Hepatocyte (in vitro differentiated cells): ENCODE results near the gene VPS36. TPM values are rescaled to one million over a fixed set of nuclear protein-coding genes. Genes with fewer than 3 reads are reported as not detected.

ENCODE experiments used
- DNase-seq: peaks from one replicate; pipeline ENCODE4 v3.0.0-alpha.2; 2016; ENCODE audit warnings: low spot score
- H2AFZ ChIP-seq: fragments of 200-600 bp; sonication (generic); 2 replicates; pipeline ENCODE4 v1.6.0; 2016; ENCODE audit warnings: antibody characterized with exemption, mild to moderate bottlenecking
- H3K27ac ChIP-seq: fragments of 200-600 bp; sonication (generic); 2 replicates; pipeline ENCODE4 v1.5.1; 2016; ENCODE audit warnings: mild to moderate bottlenecking
- H3K27me3 ChIP-seq: fragments of 200-600 bp; sonication (generic); 2 replicates; pipeline ENCODE4 v1.6.1; 2016
- H3K36me3 ChIP-seq: fragments of 200-600 bp; sonication (generic); replicated peaks from 2 replicates; pipeline ENCODE4 v1.5.1; 2016; ENCODE audit warnings: low read depth; ENCODE audit not compliant: insufficient read depth
- H3K4me1 ChIP-seq: fragments of 200-600 bp; sonication (generic); 2 replicates; pipeline ENCODE4 v1.5.1; 2016; ENCODE audit warnings: mild to moderate bottlenecking, moderate library complexity; ENCODE audit not compliant: insufficient read depth
- H3K4me2 ChIP-seq: fragments of 200-600 bp; sonication (generic); 2 replicates; pipeline ENCODE4 v1.6.0; 2016
- H3K4me3 ChIP-seq: fragments of 200-600 bp; sonication (generic); 2 replicates; pipeline ENCODE4 v1.5.1; 2016; ENCODE audit warnings: mild to moderate bottlenecking
- H3K79me2 ChIP-seq: fragments of 200-600 bp; sonication (generic); 2 replicates; pipeline ENCODE4 v1.6.0; 2017; ENCODE audit warnings: mild to moderate bottlenecking
- H3K9me2 ChIP-seq: fragments of 200-600 bp; sonication (generic); replicated peaks from 2 replicates; pipeline ENCODE4 v1.6.0; 2017; ENCODE audit warnings: mild to moderate bottlenecking; ENCODE audit not compliant: insufficient read depth
- H3K9me3 ChIP-seq: fragments of 200-600 bp; sonication (generic); 2 replicates; pipeline ENCODE4 v1.5.1; 2016; ENCODE audit warnings: low read depth, mild to moderate bottlenecking
- H4K20me1 ChIP-seq: fragments of 200-600 bp; sonication (generic); 2 replicates; pipeline ENCODE4 v1.6.0; 2016; ENCODE audit warnings: mild to moderate bottlenecking; ENCODE audit not compliant: insufficient read depth, poor library complexity, severe bottlenecking
- CTCF ChIP-seq: fragments of 200-600 bp; sonication (generic); IDR thresholded peaks from 2 replicates; pipeline ENCODE4 v1.5.1; 2016; ENCODE audit warnings: antibody characterized with exemption, mild to moderate bottlenecking; ENCODE audit not compliant: poor library complexity
- EZH2 ChIP-seq: fragments of 200-600 bp; sonication (generic); IDR thresholded peaks from 2 replicates; pipeline ENCODE4 v1.6.1; 2016; ENCODE audit warnings: antibody characterized with exemption, mild to moderate bottlenecking, borderline replicate concordance
- EZH2phosphoT487 ChIP-seq: fragments of 200-600 bp; sonication (generic); IDR thresholded peaks from one replicate; pipeline ENCODE4 v1.6.1; 2018; ENCODE audit warnings: antibody characterized with exemption, mild to moderate bottlenecking, low read depth, moderate library complexity; ENCODE audit not compliant: unreplicated experiment, severe bottlenecking
- WGBS: methylation state at CpG from one replicate; pipeline ENCODE4 v1.1.6; 2016; ENCODE audit warnings: low lambda C conversion rate; ENCODE audit errors: missing lambda C conversion rate; 5-methylcytosine and 5-hydroxymethylcytosine counted together
- polyA plus RNA-seq: library from polyadenylated mRNA; unstranded; fragments of >200 nt; fragmentation: Nextera tagmentation; extraction: Ambion mirVana; gene quantifications from 2 replicates; pipeline ENCODE4 v1.2.1, GENCODE V29; 2016
- small RNA-seq: library from RNA; depleted of rRNA; stranded (forward); fragments of <200 nt; gene quantifications from one replicate; pipeline ENCODE3, GENCODE V24; 2014
- total RNA-seq: library from RNA; depleted of rRNA; stranded (reverse); fragments of >200 nt; gene quantifications from 2 replicates; pipeline ENCODE4 v1.2.3, GENCODE V29; 2014

Gene VPS36
- total and polyA plus RNA-seq, 2 experiments from 2014 or later: 23.5 to 42.0 TPM

GRCh38 chr13:52366291-52366690 lies 84.1 kb downstream of the VPS36 start:
- no peaks in the 10 kb centered on the region for H4K20me1 ChIP-seq
- H3K4me3 ChIP-seq: no peak overlapping the region
- 68% methylated on average over 4 of the region's 4 CpGs for WGBS
- H3K27me3 ChIP-seq: no peaks in the 10 kb centered on the region
- no peaks in the 10 kb centered on the region for H3K36me3 ChIP-seq
- no peak overlapping the region for H2AFZ ChIP-seq
- H3K9me2 ChIP-seq: no peaks in the 10 kb centered on the region
- no peak overlapping the region for H3K27ac ChIP-seq
- TF ChIP-seq EZH2 (no peak), CTCF (no peak), EZH2phosphoT487 (no peak)
- H3K4me1 ChIP-seq: no peaks in the 10 kb centered on the region
- H3K79me2 ChIP-seq: no peaks in the 10 kb centered on the region
- H3K4me2 ChIP-seq: no peak overlapping the region
- no peaks in the 10 kb centered on the region for H3K9me3 ChIP-seq
- DNase-seq: no peak

Small RNA genes within 50 kb of the gene (small RNA-seq; reads per million reads assigned to genes)
- not detected for gene RNY4P24

Other genes starting within 250 kb of the VPS36 start
- 1.00 and 1.4 TPM in 2 replicates for gene THSD1, start 44.5 kb downstream of the VPS36 start, total RNA-seq
- gene THSD1, start 44.5 kb downstream of the VPS36 start, polyA plus RNA-seq: 0.34 and 1.4 TPM in 2 replicates
- gene CKAP2, start 4.8 kb upstream of the VPS36 start, total RNA-seq: 20.7 and 21.4 TPM in 2 replicates
- 15.3 and 17.2 TPM in 2 replicates for gene CKAP2, start 4.8 kb upstream of the VPS36 start, polyA plus RNA-seq
- gene HNRNPA1L2, start 191.8 kb upstream of the VPS36 start, total RNA-seq: 2.2 and 2.7 TPM in 2 replicates
- 6.2 and 7.0 TPM in 2 replicates for gene HNRNPA1L2, start 191.8 kb upstream of the VPS36 start, polyA plus RNA-seq
- gene SUGT1, start 202.2 kb upstream of the VPS36 start, total RNA-seq: 38.9 and 52.3 TPM in 2 replicates
- 46.3 and 51.1 TPM in 2 replicates for gene SUGT1, start 202.2 kb upstream of the VPS36 start, polyA plus RNA-seq